ENCODE measurements around the gene MGMT.

MGMT gene

GRCh38 chr10:129599160-129599559, 132.1 kb downstream of the MGMT start:
- no peak for DNase-seq

DNA sequence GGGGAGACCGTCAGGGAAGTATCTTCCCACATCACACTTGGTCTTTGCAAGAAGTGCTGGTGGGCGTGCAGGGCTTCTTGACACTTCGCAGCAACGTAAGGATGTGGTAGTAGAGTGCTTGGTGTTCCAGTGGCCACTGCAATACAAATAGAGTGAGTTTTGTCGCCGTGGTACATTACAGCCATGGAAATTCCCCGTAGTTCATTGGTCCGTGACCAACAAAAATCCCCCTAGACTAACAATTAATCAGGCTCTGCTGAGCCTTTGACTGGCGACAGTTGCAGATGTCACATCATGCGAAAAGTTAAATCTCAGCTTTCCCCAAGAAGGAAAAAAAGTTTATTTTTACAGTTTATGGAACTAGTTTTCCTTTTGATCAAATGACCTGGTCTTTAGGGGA, 134.7 kb downstream of the MGMT start:
- no peak for DNase-seq

- DNase-seq: no peak
Measured at GRCh38 chr10:129602938-129603535, 136.0 kb downstream of the MGMT start.

GRCh38 chr10:129604333-129605032, 137.4 kb downstream of the MGMT start:
- DNase-seq: no peak

DNA sequence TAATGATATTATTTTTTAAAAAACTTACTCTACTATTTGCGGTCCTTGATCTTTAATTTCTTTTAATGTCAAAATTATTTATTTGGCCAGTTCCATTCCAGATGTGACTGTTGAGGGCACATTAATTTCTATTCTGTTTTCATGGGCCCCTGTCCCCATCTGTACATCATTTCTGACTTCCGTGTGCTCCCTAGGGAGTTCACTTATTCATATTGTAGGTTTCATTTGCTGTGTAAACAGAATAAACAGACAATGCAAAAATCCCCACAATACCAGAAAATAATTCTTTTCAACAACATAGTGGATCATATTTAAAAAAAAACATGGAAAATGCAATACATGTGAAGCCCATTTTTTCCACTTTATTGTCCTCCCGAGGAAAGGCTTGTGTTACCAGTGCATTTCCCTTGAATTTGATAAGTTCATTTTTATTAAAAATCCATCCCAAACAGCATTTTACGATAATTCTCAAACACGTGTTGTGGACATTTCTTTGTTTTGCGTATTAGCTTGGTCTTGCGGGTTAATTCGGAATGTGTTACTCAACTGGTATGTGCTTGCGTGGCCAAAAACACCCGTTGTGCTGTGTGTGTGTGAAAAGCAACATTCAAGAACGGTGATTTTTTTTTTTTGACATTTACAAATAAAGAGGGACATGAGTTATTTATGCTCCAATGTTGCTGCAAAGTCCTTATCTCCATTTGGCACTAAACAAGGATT, 138.4 kb downstream of the MGMT start:
- no peak for DNase-seq

DNA sequence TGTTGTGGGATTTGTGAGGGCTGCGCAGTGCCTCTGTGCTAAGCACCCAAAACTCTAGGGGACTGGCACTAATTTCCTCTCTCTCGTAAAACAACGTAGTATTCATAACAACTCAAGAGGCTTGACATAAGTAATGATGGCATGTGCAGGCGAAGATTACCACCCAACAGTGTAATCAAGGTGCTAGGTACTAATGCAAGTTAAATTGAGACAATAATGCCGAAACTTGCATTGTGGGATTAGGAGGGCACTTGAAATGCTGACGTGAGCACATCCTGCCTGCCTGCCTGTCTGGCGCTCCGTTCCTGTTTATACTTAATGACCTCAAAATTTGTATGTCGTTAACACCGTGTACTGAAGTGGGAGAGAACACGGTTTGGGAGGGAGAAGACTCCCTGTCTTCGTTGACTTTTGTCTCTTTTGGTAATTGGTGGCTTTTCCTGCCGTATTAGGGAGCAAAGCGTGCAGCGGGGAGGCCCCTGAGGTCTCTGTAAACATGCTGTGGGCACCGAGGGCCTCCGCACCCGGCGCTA, 139.0 kb downstream of the MGMT start:
- no peak for DNase-seq

GRCh38 chr10:129607607-129608109, 140.6 kb downstream of the MGMT start:
- DNase-seq: no peak

DNA sequence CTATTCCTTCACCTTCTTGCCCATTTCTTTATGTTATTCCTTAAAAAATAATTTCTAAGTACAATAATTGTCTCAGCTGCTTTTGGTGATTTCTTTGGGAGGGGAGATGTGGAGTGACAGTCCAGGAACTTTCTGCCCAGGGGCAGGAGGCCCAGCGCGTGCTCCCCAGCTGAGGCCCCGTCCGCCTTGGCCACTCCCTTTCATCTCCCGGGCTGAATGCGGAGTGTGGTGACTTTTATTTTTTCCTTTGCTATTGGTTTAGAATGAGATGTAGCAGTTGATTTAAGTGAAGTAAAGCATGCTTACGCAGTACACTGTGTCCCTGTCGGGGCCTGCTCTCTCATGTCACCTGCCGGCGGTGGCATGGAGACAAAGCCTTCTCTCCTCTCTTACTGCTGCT, 141.6 kb downstream of the MGMT start:
- DNase-seq: no peak

DNA sequence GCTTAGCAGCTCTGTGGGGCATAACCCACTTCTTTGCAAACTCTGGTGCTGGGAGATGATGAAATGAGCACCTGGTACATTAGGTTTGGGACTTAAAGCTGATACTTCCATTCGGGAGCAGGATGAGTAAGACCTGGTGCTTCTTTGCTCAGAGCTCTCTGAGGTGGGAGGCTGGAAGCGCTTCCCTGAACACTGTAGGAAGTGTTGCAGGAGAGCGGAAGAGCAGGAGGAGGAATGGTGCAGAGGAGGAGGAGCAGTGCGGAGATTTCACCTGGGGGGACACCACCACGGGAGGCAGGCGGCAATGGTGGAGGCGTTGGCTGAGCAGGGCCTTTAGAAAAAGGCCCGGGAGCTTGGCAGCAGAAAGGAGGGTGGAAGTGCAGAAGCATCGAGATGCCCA, 142.5 kb downstream of the MGMT start:
- DNase-seq: no peak

GRCh38 chr10:129612481-129613109, 145.6 kb downstream of the MGMT start:
- DNase-seq: no peak

GRCh38 chr10:129613377-129613980, 146.4 kb downstream of the MGMT start:
- DNase-seq: no peak

GRCh38 chr10:129614341-129614740, 147.3 kb downstream of the MGMT start:
- DNase-seq: no peak

DNA sequence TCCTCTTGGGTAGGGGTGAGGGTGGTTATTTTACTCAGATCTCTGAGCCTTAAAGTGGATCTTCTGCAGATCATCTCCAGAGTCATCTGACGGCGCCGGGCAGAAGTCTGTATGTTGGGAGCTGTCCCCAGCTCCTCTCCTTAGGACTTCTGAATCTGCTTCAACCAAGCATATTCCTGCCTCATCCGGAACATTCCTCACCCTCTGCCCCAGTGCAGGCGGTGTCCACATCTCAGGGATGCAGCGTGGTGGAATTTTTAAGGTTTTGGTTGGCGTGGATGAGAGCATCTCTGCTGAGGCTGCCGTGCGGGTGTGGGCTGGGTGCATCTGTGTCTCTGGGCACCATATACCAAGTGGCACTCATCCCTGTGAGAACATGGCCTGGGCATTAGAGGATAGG, 148.3 kb downstream of the MGMT start:
- DNase-seq: no peak

DNA sequence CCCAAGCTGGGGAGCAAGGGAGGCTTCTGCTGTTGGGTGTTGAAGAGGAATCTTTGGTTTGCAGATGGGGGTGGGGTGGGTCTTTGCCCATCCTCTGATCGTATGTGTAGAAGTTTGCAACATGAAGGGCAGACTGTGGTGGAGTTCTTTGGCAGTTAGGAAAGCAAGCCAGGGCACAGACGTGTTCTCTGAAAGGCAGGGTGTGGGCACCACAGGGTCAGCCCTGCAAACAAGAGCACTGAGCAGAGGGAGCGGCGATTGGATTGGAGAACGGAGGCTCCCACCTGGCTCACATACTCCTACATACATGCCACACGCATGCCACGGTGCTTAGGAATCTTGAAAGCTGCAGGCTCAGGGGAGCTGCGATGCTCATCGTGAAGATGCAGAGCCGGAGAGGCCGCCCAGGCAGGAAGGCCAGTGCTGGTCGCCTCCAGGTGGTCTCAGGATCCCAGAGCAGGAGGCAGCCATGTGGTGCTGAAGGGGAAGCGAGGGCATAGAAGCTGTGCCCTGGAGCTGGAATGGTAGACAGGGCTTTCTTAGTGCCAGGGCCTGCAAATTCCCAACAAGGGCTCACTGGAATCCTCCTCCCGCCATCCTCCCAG, 149.0 kb downstream of the MGMT start:
- DNase-seq: no peak

DNA sequence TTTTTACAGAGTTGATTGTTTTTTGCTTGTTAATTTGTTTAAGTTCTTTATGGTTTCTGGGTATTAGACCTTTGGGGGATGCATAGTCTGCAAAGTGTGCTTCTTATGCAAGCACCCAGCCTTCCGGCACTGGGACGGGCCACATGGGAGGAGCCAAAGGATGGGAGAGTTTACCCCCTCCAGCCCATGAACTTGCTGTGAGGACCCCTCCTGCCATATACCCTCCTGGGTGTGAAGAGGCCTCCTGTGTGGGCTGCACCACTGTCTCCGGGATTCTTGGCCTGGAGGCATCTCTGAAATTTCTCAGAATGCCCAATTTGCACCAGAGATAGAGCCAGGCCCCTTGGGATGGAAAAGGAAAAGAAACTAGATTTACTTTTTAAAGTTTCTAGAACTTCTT, 150.7 kb downstream of the MGMT start:
- DNase-seq: no peak

DNA sequence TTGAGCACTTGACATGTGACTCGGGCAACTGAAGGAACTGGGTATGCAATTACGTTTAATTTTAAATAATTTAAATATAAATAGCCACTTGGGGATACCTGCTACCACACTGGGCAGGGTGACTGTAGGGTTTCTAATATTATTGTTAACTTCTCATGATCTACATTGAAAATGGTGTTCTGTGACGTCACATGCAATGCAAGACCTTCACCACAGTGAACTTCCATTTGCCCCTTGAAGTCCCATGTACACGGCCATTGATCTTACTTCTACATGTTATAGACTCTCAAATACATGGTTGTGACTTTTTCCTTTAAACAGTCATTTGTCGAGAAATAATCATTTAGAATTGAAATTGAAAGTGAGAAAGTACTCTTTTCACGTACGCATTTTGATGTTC, 154.0 kb downstream of the MGMT start:
- DNase-seq: no peak

DNA sequence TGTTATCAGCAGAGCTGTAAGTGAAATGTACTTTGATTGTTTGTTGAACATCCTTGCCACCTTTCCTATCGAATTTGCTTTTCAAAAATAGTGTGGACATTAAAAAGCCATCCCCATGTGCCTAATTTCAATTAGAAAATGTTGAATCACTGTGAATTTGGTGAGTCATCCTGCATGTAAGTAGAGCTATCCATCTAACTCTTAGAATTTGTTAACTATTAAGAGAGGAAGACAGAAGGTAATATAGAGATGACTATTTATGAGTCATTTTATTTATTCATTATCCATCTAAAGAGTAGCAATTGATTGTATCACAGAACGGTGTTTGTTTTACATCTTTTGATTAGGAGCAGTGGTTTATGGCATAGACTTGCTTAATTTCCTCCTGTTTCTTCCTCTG, 154.7 kb downstream of the MGMT start:
- no peak for DNase-seq

GRCh38 chr10:129622291-129622690, 155.2 kb downstream of the MGMT start:
- no peak for DNase-seq

GRCh38 chr10:129622736-129623135, 155.7 kb downstream of the MGMT start:
- DNase-seq: no peak

- DNase-seq: no peak
Measured at GRCh38 chr10:129624526-129624925, 157.5 kb downstream of the MGMT start.

DNA sequence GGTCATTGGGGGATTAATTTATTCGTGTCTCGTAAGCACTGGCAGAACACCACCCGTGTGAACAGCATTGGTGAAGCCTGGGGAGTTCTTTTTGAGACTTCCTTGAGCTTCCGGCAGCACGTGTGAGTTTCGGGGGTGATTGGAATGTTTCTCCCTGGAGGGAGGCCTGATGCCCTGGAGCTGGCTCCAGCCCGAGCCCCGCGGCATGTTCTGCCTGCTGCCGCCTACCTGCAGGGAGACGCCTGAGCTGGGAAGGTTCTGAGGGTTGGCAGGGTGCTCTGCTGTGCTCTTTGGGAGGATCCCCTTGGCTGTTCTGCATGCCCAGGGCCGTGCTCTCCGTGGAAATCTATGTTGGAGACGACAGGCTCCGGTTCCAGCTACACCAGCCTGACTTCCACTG, 159.3 kb downstream of the MGMT start:
- DNase-seq: no peak

DNA sequence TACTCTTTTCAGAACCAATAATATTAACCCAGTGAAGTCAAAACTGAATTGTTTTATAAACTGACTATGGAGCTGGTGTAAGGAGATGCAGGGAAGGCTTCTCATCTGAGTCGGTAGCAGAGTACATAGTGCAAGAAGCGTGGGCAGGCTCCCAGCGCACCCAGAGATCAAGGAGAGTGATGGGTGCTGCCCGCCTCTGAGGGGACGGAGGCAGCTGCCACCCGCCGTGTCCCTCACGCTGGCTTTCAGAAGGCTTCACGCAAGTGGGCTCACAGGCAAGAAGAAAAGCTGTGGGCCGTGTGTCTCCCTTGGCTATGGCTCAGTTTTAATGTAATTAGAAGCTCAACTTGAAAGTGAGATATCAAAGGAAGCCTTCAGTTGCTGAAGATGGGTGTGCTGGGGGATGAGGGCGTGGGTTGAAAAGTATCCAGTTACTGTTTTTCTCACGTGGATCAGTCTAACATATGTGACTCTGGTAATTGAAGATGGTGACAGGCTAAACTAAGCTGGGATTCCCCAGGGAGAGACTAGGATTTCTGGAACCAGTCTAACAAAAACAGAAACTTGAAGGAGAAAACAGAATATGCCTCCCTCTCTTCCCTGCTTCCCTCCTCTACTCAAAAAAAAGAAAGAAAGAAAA, 159.9 kb downstream of the MGMT start:
- DNase-seq: no peak
